HL-60 (cell line): Measurements from ENCODE around the gene LAMA5.

Source experiments
- POLR2AphosphoS5 ChIP-seq: IDR thresholded peaks from 2 replicates; pipeline ENCODE4 v1.6.1; 2012; ENCODE audit warnings: low read depth
- TF ChIP-seq, protein P1 (sequence below): IDR thresholded peaks from 2 replicates; pipeline ENCODE4 v1.6.1; 2012; ENCODE audit warnings: low read depth; ENCODE audit not compliant: insufficient replicate concordance
- TF ChIP-seq, protein P2 (sequence below): IDR thresholded peaks from one replicate; pipeline ENCODE4 v1.5.1; 2011; ENCODE audit warnings: low read length, control low read depth, inconsistent platforms; ENCODE audit not compliant: insufficient read depth

DNA sequence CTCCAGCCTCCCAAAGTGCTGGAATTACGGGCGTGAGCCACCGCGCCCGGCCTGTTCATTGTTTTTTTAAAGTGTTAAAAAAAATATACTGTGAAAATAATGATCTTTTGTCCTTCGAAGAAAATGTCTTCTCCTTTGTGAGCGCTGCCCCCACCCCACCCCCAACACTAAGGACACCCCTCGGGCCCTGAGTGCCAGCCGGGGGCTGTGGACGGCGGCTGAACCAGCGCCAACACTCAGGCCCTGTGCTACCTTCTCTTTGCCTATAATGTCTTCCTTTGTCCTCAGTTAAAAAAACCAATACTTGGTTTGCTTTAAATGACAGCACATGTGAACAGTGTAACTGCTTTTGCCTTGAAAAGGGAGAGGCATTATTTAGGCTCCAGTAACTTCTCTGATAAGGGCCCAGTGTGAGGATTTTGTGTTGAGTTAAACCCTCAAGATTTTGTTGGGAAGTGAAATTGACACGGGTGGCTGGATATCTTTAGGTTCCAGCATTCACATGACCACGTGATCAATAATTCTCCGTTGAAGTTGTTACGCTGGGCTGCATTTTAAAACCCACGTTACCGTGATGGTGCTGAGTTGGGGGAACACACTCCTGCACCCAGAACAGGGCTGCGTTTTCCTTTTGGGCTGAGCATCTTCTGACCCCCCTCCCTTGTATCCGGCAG lies 73.9 kb downstream of the LAMA5 start:
- TF ChIP-seq, protein P1, sequence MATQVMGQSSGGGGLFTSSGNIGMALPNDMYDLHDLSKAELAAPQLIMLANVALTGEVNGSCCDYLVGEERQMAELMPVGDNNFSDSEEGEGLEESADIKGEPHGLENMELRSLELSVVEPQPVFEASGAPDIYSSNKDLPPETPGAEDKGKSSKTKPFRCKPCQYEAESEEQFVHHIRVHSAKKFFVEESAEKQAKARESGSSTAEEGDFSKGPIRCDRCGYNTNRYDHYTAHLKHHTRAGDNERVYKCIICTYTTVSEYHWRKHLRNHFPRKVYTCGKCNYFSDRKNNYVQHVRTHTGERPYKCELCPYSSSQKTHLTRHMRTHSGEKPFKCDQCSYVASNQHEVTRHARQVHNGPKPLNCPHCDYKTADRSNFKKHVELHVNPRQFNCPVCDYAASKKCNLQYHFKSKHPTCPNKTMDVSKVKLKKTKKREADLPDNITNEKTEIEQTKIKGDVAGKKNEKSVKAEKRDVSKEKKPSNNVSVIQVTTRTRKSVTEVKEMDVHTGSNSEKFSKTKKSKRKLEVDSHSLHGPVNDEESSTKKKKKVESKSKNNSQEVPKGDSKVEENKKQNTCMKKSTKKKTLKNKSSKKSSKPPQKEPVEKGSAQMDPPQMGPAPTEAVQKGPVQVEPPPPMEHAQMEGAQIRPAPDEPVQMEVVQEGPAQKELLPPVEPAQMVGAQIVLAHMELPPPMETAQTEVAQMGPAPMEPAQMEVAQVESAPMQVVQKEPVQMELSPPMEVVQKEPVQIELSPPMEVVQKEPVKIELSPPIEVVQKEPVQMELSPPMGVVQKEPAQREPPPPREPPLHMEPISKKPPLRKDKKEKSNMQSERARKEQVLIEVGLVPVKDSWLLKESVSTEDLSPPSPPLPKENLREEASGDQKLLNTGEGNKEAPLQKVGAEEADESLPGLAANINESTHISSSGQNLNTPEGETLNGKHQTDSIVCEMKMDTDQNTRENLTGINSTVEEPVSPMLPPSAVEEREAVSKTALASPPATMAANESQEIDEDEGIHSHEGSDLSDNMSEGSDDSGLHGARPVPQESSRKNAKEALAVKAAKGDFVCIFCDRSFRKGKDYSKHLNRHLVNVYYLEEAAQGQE = no peak
- TF ChIP-seq, protein P2, sequence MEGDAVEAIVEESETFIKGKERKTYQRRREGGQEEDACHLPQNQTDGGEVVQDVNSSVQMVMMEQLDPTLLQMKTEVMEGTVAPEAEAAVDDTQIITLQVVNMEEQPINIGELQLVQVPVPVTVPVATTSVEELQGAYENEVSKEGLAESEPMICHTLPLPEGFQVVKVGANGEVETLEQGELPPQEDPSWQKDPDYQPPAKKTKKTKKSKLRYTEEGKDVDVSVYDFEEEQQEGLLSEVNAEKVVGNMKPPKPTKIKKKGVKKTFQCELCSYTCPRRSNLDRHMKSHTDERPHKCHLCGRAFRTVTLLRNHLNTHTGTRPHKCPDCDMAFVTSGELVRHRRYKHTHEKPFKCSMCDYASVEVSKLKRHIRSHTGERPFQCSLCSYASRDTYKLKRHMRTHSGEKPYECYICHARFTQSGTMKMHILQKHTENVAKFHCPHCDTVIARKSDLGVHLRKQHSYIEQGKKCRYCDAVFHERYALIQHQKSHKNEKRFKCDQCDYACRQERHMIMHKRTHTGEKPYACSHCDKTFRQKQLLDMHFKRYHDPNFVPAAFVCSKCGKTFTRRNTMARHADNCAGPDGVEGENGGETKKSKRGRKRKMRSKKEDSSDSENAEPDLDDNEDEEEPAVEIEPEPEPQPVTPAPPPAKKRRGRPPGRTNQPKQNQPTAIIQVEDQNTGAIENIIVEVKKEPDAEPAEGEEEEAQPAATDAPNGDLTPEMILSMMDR = no peak
- no peak for TF ChIP-seq POLR2AphosphoS5
